ENCODE data around the gene GGTLC2. TPM values are rescaled to one million over a fixed set of nuclear protein-coding genes. Genes with fewer than 3 reads are reported as not detected.
A peak's percentile ranks its signal among the peaks of the same experiment; 100 is the strongest.
"Not testable (repeated sequence)": the region's sequence is repeated elsewhere in the genome, so short reads cannot be mapped to it uniquely, and the experiment has no call there.

Gene GGTLC2
- total RNA-seq, 4 donors from 2014 or later, result not detected

GRCh38 chr22:22619765-22620414 lies 24.5 kb upstream of the GGTLC2 start:
- no peaks in the 10 kb centered on the region for H3K4me1 ChIP-seq
- TF ChIP-seq POLR2A (IDR thresholded peaks at IDR 0.05) (no peak), CTCF (IDR thresholded peaks at IDR 0.05 in 4 of 5, conservative IDR thresholded peaks at IDR 0.05 in 1 of 5) (no peak)
- DNase-seq (no peak), ATAC-seq (no peak)
- intact Hi-C loops (cut with DNase I; ENCODE audit: low total_unique reads) (no loop called here), in situ Hi-C loops (cut with MboI; ENCODE audit: low sequenced_read_pairs in 4 of 4) (no loop called here)
- H3K27ac ChIP-seq, result no peak overlapping the region
- H3K27me3 ChIP-seq, result no peaks in the 10 kb centered on the region
- no peaks in the 10 kb centered on the region for H3K36me3 ChIP-seq
- no peak overlapping the region for H3K4me3 ChIP-seq
- H3K9me3 ChIP-seq, result no peaks in the 10 kb centered on the region

GRCh38 chr22:22628546-22629495 lies 15.6 kb upstream of the GGTLC2 start:
- H3K9me3 ChIP-seq; H3K4me3 ChIP-seq; intact Hi-C loops (cut with DNase I; ENCODE audit: low total_unique reads); H3K4me1 ChIP-seq; in situ Hi-C loops (cut with MboI; ENCODE audit: low sequenced_read_pairs in 4 of 4); H3K27me3 ChIP-seq; DNase-seq; ATAC-seq; H3K36me3 ChIP-seq; H3K27ac ChIP-seq: not testable (repeated sequence)

- H3K9me3 ChIP-seq; ATAC-seq; in situ Hi-C loops (cut with MboI; ENCODE audit: low sequenced_read_pairs in 4 of 4); H3K4me3 ChIP-seq; H3K27me3 ChIP-seq; intact Hi-C loops (cut with DNase I; ENCODE audit: low total_unique reads); H3K4me1 ChIP-seq; H3K27ac ChIP-seq; DNase-seq; H3K36me3 ChIP-seq: not testable (repeated sequence)
Measured at GRCh38 chr22:22631223-22631652, 13.2 kb upstream of the GGTLC2 start.

GRCh38 chr22:22632226-22632625 lies 12.2 kb upstream of the GGTLC2 start:
- intact Hi-C loops (cut with DNase I; ENCODE audit: low total_unique reads); in situ Hi-C loops (cut with MboI; ENCODE audit: low sequenced_read_pairs in 4 of 4); H3K4me1 ChIP-seq; H3K27ac ChIP-seq; H3K9me3 ChIP-seq; H3K27me3 ChIP-seq; DNase-seq; H3K4me3 ChIP-seq; ATAC-seq; H3K36me3 ChIP-seq: not testable (repeated sequence)

GRCh38 chr22:22633533-22633932 lies 10.9 kb upstream of the GGTLC2 start:
- intact Hi-C loops (cut with DNase I; ENCODE audit: low total_unique reads); H3K36me3 ChIP-seq; H3K9me3 ChIP-seq; H3K27me3 ChIP-seq; H3K27ac ChIP-seq; in situ Hi-C loops (cut with MboI; ENCODE audit: low sequenced_read_pairs in 4 of 4); H3K4me3 ChIP-seq; DNase-seq; H3K4me1 ChIP-seq; ATAC-seq: not testable (repeated sequence)

- H3K4me1 ChIP-seq; H3K4me3 ChIP-seq; ATAC-seq; H3K27me3 ChIP-seq; DNase-seq; intact Hi-C loops (cut with DNase I; ENCODE audit: low total_unique reads); H3K36me3 ChIP-seq; H3K27ac ChIP-seq; in situ Hi-C loops (cut with MboI; ENCODE audit: low sequenced_read_pairs in 4 of 4); H3K9me3 ChIP-seq: not testable (repeated sequence)
- peak in 1 of 5 experiments; percentile 19 for TF ChIP-seq CTCF (IDR thresholded peaks at IDR 0.05 in 4 of 5, conservative IDR thresholded peaks at IDR 0.05 in 1 of 5)
Measured at GRCh38 chr22:22636260-22636659, 8.2 kb upstream of the GGTLC2 start.

GRCh38 chr22:22638313-22638712 lies 6.1 kb upstream of the GGTLC2 start:
- not testable (repeated sequence) for H3K36me3 ChIP-seq

GRCh38 chr22:22642255-22642654 lies 2.2 kb upstream of the GGTLC2 start:
- H3K9me3 ChIP-seq; H3K4me1 ChIP-seq; in situ Hi-C loops (cut with MboI; ENCODE audit: low sequenced_read_pairs in 4 of 4); intact Hi-C loops (cut with DNase I; ENCODE audit: low total_unique reads); H3K27me3 ChIP-seq; H3K36me3 ChIP-seq; H3K27ac ChIP-seq; ATAC-seq; H3K4me3 ChIP-seq; DNase-seq: not testable (repeated sequence)

More at GRCh38 chr22:22638313-22638712, 6.1 kb upstream of the GGTLC2 start:
- in situ Hi-C loops (cut with MboI; ENCODE audit: low sequenced_read_pairs in 4 of 4); H3K4me3 ChIP-seq; H3K27me3 ChIP-seq; H3K4me1 ChIP-seq; H3K9me3 ChIP-seq; DNase-seq; ATAC-seq; H3K27ac ChIP-seq; intact Hi-C loops (cut with DNase I; ENCODE audit: low total_unique reads): not testable (repeated sequence)

GRCh38 chr22:22645969-22646368 lies 1.6 kb downstream of the GGTLC2 start:
- H3K4me1 ChIP-seq; H3K9me3 ChIP-seq; in situ Hi-C loops (cut with MboI; ENCODE audit: low sequenced_read_pairs in 4 of 4); H3K27me3 ChIP-seq; H3K27ac ChIP-seq; H3K36me3 ChIP-seq; H3K4me3 ChIP-seq; DNase-seq; intact Hi-C loops (cut with DNase I; ENCODE audit: low total_unique reads); ATAC-seq: not testable (repeated sequence)
